ENCODE data around the gene GHRL.

GRCh38 chr3:10338591-10339353, 46.0 kb upstream of the GHRL start:
- no peak for TF ChIP-seq CTCF (IDR thresholded peaks at IDR 0.05)
- no peak for TF ChIP-seq POLR2A (IDR thresholded peaks at IDR 0.05)

All from testis (tissue), 2 donors.